ENCODE data around the gene AP3S2.

GRCh38 chr15:89900849-89901248, 7.1 kb upstream of the AP3S2 start:
- no peak for TF ChIP-seq CTCF (IDR thresholded peaks at IDR 0.05)
- no peak for TF ChIP-seq POLR2A (IDR thresholded peaks at IDR 0.05)
